Chondrocyte (in vitro differentiated cells): ENCODE results near the gene TMEM17. TPM values are rescaled to one million over a fixed set of nuclear protein-coding genes. Genes with fewer than 3 reads are reported as not detected.
"Not testable (repeated sequence)": the region's sequence is repeated elsewhere in the genome, so short reads cannot be mapped to it uniquely, and the experiment has no call there.

Experiments used
- DNase-seq: peaks from one replicate; pipeline ENCODE4 v3.0.0; 2021; ENCODE audit warnings: mixed read lengths, low spot score
- H3K27ac Mint-ChIP-seq: one replicate; pipeline ENCODE4 v1.8.0; 2021; ENCODE audit warnings: mild to moderate bottlenecking, moderate library complexity, mixed read lengths; ENCODE audit not compliant: unreplicated experiment
- H3K27me3 Mint-ChIP-seq: 2 replicates; pipeline ENCODE4 v1.8.0; 2021; ENCODE audit warnings: low read depth, mixed read lengths
- H3K36me3 Mint-ChIP-seq: 2 replicates; pipeline ENCODE4 v1.8.0; 2021; ENCODE audit warnings: low read depth, mixed read lengths
- H3K4me1 Mint-ChIP-seq: 2 replicates; pipeline ENCODE4 v1.8.0; 2021; ENCODE audit warnings: low read depth, mild to moderate bottlenecking, mixed read lengths
- H3K4me3 Mint-ChIP-seq: one replicate; pipeline ENCODE4 v1.8.0; 2021; ENCODE audit warnings: mild to moderate bottlenecking, moderate library complexity, mixed read lengths; ENCODE audit not compliant: unreplicated experiment
- H3K9me3 Mint-ChIP-seq: 2 replicates; pipeline ENCODE4 v1.8.0; 2021; ENCODE audit warnings: low read depth, mixed read lengths
- total RNA-seq: library from RNA; stranded (reverse); gene quantifications from 3 replicates; pipeline ENCODE4 v1.2.1, GENCODE V29; 2021
- TF ChIP-seq, protein P1 (sequence below): fragments of 200-600 bp; sonication (generic); IDR thresholded peaks from 2 replicates; pipeline ENCODE4 v1.5.0; 2021; ENCODE audit warnings: antibody characterized with exemption, mild to moderate bottlenecking, moderate library complexity

TMEM17 gene
- total RNA-seq, 1 donor from 2014 or later, result 3.8 TPM

DNA sequence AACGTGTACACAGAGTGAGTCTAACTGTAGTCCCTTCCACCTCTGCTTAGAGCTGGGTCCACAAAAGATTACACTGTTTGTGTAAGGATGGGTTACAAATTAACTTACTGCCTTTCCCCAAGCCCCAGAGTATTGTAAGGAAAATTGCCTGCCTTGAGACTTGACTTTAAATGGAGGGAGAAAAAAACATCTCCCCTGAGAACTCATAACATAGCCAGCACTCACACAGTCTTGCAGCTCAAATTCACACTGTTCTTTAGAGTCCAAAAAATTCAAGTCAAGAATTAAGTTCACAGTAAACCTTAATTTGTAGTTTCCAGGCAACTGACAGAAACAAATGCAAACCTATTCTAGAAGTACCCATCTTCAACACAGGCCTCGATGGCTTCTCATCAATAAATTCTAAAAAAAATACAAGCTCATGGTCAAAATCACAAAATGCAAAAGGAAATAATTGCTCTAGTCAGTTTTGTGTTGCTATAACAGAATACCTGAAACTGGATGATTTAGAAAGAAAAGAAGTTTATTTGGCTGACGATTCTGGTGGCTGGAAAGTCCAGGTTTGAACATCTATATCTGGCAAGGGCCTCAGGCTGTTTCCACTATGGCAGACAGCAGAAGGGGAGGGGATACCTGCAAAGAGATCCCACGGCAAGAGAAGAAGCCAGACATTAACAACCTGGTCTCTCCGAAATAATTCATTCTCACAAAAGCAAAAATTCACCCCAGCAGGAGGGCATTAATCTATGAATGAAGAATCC is 34.6 kb upstream of the TMEM17 start:
- DNase-seq, result no peak
- H3K4me1 Mint-ChIP-seq, result peaks cover 7% of the 10 kb centered on the region
- H3K27me3 Mint-ChIP-seq, result peaks cover 4% of the 10 kb centered on the region
- no peaks in the 10 kb centered on the region for H3K9me3 Mint-ChIP-seq
- H3K27ac Mint-ChIP-seq, result no peak overlapping the region
- TF ChIP-seq, protein P1, sequence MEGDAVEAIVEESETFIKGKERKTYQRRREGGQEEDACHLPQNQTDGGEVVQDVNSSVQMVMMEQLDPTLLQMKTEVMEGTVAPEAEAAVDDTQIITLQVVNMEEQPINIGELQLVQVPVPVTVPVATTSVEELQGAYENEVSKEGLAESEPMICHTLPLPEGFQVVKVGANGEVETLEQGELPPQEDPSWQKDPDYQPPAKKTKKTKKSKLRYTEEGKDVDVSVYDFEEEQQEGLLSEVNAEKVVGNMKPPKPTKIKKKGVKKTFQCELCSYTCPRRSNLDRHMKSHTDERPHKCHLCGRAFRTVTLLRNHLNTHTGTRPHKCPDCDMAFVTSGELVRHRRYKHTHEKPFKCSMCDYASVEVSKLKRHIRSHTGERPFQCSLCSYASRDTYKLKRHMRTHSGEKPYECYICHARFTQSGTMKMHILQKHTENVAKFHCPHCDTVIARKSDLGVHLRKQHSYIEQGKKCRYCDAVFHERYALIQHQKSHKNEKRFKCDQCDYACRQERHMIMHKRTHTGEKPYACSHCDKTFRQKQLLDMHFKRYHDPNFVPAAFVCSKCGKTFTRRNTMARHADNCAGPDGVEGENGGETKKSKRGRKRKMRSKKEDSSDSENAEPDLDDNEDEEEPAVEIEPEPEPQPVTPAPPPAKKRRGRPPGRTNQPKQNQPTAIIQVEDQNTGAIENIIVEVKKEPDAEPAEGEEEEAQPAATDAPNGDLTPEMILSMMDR, result no peak
- H3K36me3 Mint-ChIP-seq, result no peaks in the 10 kb centered on the region
- H3K4me3 Mint-ChIP-seq, result no peak overlapping the region

DNA sequence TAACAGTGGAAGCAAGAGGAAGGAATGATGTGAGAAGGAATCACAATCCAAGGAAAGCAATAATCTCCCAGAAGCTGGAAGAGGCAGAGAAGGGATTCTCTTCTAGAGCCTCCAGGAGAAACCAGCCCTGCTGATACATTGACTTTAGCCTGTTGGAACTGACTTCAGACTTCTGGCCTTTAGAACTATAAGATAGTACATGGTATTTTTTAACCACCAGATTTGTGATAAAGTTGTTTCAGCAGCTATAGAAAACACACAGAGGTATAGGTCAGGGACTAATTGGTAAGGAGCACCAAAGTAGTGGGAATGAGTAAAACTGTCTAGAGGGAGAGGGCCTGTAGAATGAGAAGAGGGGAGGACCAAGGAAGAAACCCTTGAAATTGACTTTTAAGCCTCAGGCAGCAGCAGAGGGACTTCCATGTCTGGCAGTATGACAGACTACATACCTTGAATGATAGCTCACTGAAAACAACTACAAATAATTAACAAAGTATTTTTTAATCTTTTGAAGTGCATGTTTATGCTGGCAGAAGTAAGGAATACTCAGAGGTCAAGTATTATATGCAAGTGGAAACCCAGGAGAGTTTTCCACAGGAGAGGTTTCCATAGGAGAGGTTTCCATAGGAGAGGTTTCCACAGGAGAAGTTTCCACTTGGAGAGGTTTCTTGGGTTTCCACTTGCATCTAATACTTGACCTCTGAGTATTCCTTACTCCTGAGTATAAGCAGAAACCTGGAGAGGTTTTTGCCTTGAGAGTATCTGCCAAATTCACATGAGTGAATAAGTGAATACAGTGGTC is 33.8 kb upstream of the TMEM17 start:
- Mint-ChIP-seq H3K36me3 (peaks cover 1% of the 10 kb centered on the region), H3K4me3 (no peak overlapping the region), H3K9me3 (peaks cover 3% of the 10 kb centered on the region), H3K27ac (no peak overlapping the region), H3K27me3 (peaks cover 6% of the 10 kb centered on the region), H3K4me1 (peaks cover 7% of the 10 kb centered on the region)
- DNase-seq, result no peak
- TF ChIP-seq, protein P1, result no peak

DNA sequence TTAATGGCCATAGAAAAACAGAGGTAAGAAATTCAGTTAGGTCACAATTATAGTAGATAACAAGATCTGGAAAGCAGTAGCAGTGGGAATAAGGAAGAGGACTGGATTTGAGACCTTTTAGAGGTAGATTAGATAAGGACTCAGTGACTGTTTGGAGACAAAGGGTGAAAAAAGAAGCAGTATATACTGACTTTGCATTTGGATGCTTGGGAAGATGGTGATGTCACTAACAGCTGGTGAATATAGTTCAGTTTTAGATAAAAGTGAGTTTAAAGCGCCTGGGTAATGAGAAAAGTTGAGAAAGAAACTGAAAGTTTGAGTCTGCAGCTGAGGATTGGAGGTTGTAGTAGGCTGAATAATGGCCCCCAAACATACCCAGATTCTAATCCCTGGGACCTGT is 32.8 kb upstream of the TMEM17 start:
- Mint-ChIP-seq H3K4me3 (no peak overlapping the region), H3K9me3 (peaks cover 3% of the 10 kb centered on the region), H3K27me3 (peaks cover 7% of the 10 kb centered on the region), H3K27ac (no peak overlapping the region), H3K36me3 (peaks cover 1% of the 10 kb centered on the region), H3K4me1 (peaks cover 7% of the 10 kb centered on the region)
- DNase-seq, result no peak
- TF ChIP-seq, protein P1, result no peak

DNA sequence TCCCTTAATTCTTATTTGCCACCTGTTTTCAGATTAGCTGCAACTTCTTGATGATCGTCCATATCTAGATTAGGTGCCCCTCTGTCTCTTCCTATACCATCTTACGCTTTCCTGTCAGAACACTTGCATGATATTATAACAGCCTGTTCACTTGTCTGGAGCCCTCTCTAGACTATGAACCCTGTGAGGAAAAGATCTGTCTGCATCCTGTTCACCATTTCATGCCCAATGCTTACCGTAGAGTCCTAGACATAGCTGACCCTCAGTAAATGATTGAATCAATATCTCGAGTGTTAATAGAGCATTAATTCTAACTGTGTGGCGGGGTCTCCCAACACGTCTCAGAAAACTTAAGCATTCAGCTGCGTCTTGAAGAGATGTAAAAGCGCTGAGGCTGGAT is 31.8 kb upstream of the TMEM17 start:
- H3K27ac Mint-ChIP-seq, result no peak overlapping the region
- H3K4me1 Mint-ChIP-seq, result peaks cover 7% of the 10 kb centered on the region
- no peak for DNase-seq
- TF ChIP-seq, protein P1, result no peak
- peaks cover 7% of the 10 kb centered on the region for H3K9me3 Mint-ChIP-seq
- peaks cover 14% of the 10 kb centered on the region for H3K27me3 Mint-ChIP-seq
- no peak overlapping the region for H3K4me3 Mint-ChIP-seq
- peaks cover 4% of the 10 kb centered on the region for H3K36me3 Mint-ChIP-seq

DNA sequence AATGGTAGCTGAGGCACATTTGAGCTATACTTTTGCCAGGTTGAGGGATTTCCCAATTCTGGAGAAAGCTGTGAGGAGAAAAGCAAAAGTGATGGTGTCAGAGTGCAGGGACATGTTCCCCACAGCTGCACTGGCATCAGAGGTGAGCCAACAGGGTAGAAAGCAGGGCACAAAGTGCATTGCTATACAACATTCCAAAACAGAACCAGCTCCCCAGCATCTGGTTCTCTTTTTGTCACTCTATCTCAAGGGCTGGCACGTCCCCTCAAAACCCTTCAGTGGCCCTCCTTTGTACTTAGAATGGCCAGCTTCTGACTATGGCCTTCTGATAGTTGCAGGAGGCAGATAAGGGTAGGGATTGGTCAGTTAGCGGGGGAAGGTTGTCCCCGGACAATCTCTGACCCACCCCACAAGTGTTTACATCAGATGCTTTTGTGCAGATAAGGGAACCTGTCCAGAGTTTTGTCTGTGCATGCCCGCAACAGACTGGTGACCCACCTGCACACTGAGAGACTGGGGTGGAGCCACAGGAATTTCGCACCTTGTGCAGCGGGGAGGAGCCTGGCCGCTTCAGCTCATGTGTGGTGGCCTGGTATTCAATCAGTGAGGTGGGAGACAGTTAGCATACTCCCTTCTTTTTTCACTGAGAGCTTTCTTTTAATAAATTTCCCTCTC is 31.0 kb upstream of the TMEM17 start:
- Mint-ChIP-seq H3K36me3 (peaks cover 4% of the 10 kb centered on the region), H3K4me1 (peaks cover 7% of the 10 kb centered on the region), H3K27me3 (peaks cover 14% of the 10 kb centered on the region), H3K4me3 (no peak overlapping the region), H3K9me3 (peaks cover 7% of the 10 kb centered on the region), H3K27ac (no peak overlapping the region)
- TF ChIP-seq, protein P1, result no peak
- no peak for DNase-seq

DNA sequence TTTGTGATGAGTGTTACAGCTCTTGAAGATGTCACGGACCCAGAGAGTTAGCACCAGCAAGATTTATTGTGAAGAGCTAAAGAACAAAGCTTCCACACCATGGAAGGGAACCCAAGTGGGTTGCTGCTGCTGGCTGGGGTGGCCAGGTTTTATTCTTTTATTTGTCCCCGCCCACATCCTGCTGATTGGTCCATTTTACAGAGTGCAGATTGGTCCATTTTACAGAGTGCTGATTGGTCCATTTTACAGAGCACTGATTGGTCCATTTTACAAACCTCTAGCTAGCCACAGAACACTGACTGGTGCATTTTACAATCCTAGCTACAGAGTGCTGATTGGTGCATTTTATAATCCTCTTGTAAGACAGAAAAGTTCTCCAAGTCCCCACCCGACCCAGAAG is 29.5 kb upstream of the TMEM17 start:
- not testable (repeated sequence) for H3K4me1 Mint-ChIP-seq, H3K9me3 Mint-ChIP-seq, H3K36me3 Mint-ChIP-seq, H3K4me3 Mint-ChIP-seq, H3K27ac Mint-ChIP-seq, DNase-seq
- H3K27me3 Mint-ChIP-seq, result peaks cover 14% of the 10 kb centered on the region
